GM12891 (cell line): Measurements from ENCODE around the gene FBXO4. TPM values are rescaled to one million over a fixed set of nuclear protein-coding genes. Genes with fewer than 3 reads are reported as not detected.
A peak's percentile ranks its signal among the peaks of the same experiment; 100 is the strongest.

Source experiments
- DNase-seq: peaks from one replicate; pipeline ENCODE4 v3.0.0; 2011; ENCODE audit warnings: low spot score; ENCODE audit not compliant: insufficient read length
- FAIRE-seq: peaks from 2 replicates; lab custom pipeline; 2011; peaks lifted over from hg19 to GRCh38; lab: Jason Lieb, UNC
- PAX5 ChIP-seq: IDR thresholded peaks from 2 replicates; pipeline ENCODE4 v1.6.1; 2011; ENCODE audit warnings: low read length, moderate library complexity, mild to moderate bottlenecking; ENCODE audit not compliant: insufficient read depth, severe bottlenecking
- POLR2A ChIP-seq: IDR thresholded peaks from 2 replicates; pipeline ENCODE4 v1.6.1; 2011; ENCODE audit warnings: low read depth, low read length, control low read depth
- POLR2AphosphoS5 ChIP-seq: IDR thresholded peaks from 2 replicates; pipeline ENCODE4 v1.6.1; 2011; ENCODE audit warnings: low read depth, low read length, control low read depth
- POU2F2 ChIP-seq: IDR thresholded peaks from 2 replicates; pipeline ENCODE4 v1.6.1; 2011; ENCODE audit warnings: low read depth, mild to moderate bottlenecking, control low read depth, low read length, moderate library complexity
- SPI1 ChIP-seq: IDR thresholded peaks from 2 replicates; pipeline ENCODE4 v1.6.1; 2011; ENCODE audit warnings: low read depth, low read length, control low read depth
- TAF1 ChIP-seq: IDR thresholded peaks from 2 replicates; pipeline ENCODE4 v1.6.1; 2011; ENCODE audit warnings: low read depth, low read length, control low read depth
- polyA plus RNA-seq: library from polyadenylated mRNA; unstranded; fragments of >200 nt; gene quantifications from one replicate; pipeline ENCODE4 v1.2.1, GENCODE V29; 2012; ENCODE audit warnings: low read depth, missing spikeins, inconsistent platforms; ENCODE audit not compliant: missing spikeins

Gene FBXO4, protein sequence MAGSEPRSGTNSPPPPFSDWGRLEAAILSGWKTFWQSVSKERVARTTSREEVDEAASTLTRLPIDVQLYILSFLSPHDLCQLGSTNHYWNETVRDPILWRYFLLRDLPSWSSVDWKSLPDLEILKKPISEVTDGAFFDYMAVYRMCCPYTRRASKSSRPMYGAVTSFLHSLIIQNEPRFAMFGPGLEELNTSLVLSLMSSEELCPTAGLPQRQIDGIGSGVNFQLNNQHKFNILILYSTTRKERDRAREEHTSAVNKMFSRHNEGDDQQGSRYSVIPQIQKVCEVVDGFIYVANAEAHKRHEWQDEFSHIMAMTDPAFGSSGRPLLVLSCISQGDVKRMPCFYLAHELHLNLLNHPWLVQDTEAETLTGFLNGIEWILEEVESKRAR
- 8.7 TPM for polyA plus RNA-seq

GRCh38 chr5:41924872-41925554, at the start of gene FBXO4:
TSS of gene FBXO4 (plus strand) at chr5:41925281. CDS start at chr5:41925310, 29 bp downstream.
- FAIRE-seq (peak; percentile 91), DNase-seq (peak; percentile 49)
- TF ChIP-seq POLR2A (peak; percentile 86), TAF1 (peak; percentile 58), PAX5 (peak; percentile 82), POU2F2 (peak; percentile 72), SPI1 (no peak), POLR2AphosphoS5 (peak; percentile 84)

DNA sequence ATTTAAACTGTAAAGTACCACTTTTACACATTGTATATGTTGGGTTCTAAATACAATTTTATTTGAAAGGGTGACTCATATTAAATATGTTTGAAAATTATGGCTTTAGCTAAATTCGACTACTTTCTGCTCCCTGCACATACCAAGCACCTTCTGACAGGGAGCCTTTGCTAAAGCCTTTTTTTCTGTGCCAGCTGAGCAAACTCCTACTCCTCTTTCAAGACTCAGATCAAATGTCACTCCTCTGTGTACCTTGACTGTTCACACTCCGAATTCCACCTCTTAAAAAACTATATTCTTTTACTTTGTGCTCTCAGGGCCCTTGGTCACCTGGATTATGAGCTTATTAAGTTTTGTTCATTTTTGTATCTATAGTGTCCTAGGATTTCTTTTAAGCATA, 48.4 kb upstream of the FBXO4 start:
- TF ChIP-seq TAF1 (no peak), POU2F2 (no peak), PAX5 (no peak)
- DNase-seq (no peak), FAIRE-seq (no peak)

- FAIRE-seq (no peak), DNase-seq (no peak)
- no peak for TF ChIP-seq POLR2A
- no peak for TF ChIP-seq TAF1
- TF ChIP-seq POU2F2 = no peak
- no peak for TF ChIP-seq SPI1
- no peak for TF ChIP-seq PAX5
- TF ChIP-seq POLR2AphosphoS5 = no peak
Observed at GRCh38 chr5:41877408-41877807, 47.7 kb upstream of the FBXO4 start.

- TF ChIP-seq SPI1 (no peak), POLR2A (no peak), POU2F2 (no peak), PAX5 (no peak), TAF1 (no peak), POLR2AphosphoS5 (no peak)
- DNase-seq (no peak), FAIRE-seq (no peak)
Observed at GRCh38 chr5:41878173-41878572, 46.9 kb upstream of the FBXO4 start.

- FAIRE-seq = no peak
- no peak for DNase-seq
- TF ChIP-seq POLR2A (no peak), POLR2AphosphoS5 (no peak)
Observed at GRCh38 chr5:41878643-41879478, 46.2 kb upstream of the FBXO4 start.

DNA sequence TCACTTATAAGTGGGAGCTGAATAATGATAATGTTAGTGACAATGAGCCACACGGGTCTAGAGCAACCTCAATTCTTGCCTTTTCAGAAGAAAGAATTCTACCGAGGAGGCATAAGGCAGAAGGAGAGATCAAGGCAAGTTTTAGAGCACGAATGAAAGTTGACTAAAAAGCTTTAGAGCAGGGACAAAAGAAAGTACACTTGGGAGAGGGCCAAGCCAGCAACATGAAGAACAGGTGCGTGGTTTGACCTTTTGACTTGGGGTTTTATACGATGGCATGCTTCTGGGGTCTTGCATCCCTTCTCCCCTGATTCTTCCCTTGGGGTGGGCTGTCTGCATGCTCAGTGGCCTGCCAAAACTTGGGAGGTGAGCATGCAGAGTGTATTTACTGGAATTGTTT, 42.3 kb upstream of the FBXO4 start:
- DNase-seq (no peak), FAIRE-seq (no peak)
- TF ChIP-seq PAX5 (no peak), POLR2A (no peak)

DNA sequence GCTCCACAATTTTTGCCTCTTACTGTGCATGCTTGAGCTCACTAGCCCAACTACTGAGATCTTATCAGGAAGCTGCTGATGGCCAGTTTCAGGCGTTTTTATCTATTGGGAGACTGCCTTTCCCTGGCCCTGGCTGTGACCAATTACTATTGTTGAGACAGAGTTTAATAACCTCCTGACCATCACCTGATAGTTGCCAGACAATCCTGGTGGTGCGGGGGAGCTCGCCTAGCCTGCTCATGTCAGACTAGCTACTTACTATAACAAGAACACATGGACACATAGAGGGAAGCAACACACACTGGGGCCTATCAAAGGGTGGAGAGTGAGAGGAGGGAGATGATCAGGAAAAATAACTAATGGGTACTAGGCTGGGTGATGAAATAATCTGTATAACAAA, 41.8 kb upstream of the FBXO4 start:
- DNase-seq (no peak), FAIRE-seq (no peak)
- TF ChIP-seq POU2F2 (no peak), POLR2AphosphoS5 (no peak), TAF1 (no peak), PAX5 (no peak), POLR2A (no peak)

DNA sequence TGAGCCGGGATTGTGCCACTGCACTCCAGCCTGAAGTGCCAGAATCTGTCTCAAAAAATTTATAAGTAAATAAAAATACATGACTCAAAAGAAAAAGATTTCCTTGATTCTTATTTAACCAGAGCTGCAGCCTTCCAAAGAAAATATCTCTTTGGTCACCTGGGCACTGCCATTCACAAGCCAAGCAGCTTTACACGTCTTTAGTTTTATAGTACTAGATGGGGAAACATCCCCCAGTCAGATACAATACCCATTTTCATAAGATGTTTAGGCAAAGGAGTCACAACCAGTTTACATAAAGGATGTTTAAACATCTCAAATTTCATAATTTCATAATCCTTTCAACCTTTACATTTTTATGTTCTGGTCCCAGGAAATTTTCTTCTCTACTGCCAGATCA, 41.1 kb upstream of the FBXO4 start:
- FAIRE-seq = no peak
- DNase-seq = no peak
- TF ChIP-seq SPI1 (no peak), POLR2A (no peak), POLR2AphosphoS5 (no peak), POU2F2 (no peak), TAF1 (no peak), PAX5 (no peak)

DNA sequence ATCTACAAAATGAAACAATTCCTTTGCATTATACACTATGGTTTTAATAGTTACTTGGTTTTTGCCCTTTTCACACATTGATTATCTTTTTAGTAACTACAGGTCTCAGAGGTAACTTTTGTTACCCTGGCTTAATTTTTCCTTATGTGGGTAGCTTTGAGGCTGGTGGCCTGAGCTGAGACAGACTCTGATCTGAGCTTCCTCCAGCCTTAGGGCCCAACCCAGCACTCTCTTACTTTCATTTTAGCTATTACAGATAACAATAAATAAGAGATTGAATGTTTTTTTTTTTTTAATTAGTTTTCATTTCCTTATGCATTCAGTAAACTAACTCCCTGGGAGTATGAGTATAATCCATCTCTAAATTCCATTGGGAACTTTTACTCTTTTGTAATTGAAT, 39.8 kb upstream of the FBXO4 start:
- no peak for TF ChIP-seq SPI1
- no peak for TF ChIP-seq POU2F2
- TF ChIP-seq TAF1 = no peak
- TF ChIP-seq POLR2AphosphoS5 = no peak
- no peak for TF ChIP-seq PAX5
- TF ChIP-seq POLR2A = no peak
- FAIRE-seq = no peak

GRCh38 chr5:41891066-41891707, 33.9 kb upstream of the FBXO4 start:
- FAIRE-seq = no peak
- no peak for TF ChIP-seq TAF1

More for the DNA sequence above, 39.8 kb upstream of the FBXO4 start:
- no peak for DNase-seq

More at GRCh38 chr5:41891066-41891707, 33.9 kb upstream of the FBXO4 start:
- DNase-seq = no peak
